Epithelial cell of esophagus (primary cell): ENCODE results near the gene ELMO3.

ENCODE experiments used
- DNase-seq: peaks from one replicate; pipeline ENCODE4 v3.0.0; 2010; ENCODE audit warnings: low read depth
- H3K4me3 ChIP-seq: 2 replicates; pipeline ENCODE4 v1.5.1; 2011; ENCODE audit warnings: mild to moderate bottlenecking, low read length, control low read depth
- TF ChIP-seq, protein P1 (sequence below): IDR thresholded peaks from 2 replicates; pipeline ENCODE4 v1.5.1; 2011; ENCODE audit warnings: low read depth, mild to moderate bottlenecking, low read length, control low read depth, inconsistent platforms; ENCODE audit not compliant: insufficient read depth; ENCODE audit errors: missing control alignments

ELMO3 gene

DNA sequence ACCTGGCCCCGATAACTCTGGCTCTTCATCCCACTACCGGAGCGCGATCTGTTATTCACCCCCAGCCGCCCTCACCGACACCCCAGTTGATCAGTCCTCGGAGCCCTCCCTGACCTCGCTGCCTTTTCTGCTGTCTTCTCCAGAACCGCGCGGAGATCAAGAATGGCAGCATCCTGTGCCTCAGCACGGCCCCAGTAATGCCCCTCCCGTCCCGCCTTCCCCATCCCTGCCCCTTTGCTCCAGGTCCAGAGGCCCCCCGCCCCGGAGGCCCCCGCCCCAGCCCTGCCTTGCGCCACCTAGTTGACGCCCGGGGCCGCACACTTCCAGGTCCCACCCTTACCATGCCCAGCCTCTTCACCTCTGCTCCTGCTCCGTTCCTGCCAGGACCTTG is 872 bp downstream of the ELMO3 start:
- TF ChIP-seq, protein P1, sequence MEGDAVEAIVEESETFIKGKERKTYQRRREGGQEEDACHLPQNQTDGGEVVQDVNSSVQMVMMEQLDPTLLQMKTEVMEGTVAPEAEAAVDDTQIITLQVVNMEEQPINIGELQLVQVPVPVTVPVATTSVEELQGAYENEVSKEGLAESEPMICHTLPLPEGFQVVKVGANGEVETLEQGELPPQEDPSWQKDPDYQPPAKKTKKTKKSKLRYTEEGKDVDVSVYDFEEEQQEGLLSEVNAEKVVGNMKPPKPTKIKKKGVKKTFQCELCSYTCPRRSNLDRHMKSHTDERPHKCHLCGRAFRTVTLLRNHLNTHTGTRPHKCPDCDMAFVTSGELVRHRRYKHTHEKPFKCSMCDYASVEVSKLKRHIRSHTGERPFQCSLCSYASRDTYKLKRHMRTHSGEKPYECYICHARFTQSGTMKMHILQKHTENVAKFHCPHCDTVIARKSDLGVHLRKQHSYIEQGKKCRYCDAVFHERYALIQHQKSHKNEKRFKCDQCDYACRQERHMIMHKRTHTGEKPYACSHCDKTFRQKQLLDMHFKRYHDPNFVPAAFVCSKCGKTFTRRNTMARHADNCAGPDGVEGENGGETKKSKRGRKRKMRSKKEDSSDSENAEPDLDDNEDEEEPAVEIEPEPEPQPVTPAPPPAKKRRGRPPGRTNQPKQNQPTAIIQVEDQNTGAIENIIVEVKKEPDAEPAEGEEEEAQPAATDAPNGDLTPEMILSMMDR: peak; percentile 26
- no peak for DNase-seq
- peak overlapping the region; percentile 87 for H3K4me3 ChIP-seq

DNA sequence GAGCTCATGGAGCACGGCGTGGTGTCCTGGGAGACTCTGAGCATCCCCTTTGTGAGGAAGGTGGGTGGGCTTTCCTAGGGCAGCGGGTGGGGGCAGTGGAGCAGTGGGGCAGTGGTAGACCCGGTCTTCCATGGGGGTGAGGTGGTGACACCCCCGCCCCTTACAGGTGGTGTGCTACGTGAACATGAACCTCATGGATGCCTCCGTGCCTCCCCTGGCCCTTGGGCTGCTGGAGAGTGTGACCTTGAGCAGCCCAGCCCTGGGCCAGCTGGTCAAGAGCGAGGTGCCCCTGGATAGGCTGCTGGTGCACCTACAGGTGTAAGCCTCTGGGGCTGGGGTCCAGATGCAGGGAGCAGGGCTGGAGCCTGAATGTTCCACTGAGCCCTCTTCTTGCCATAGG is 1.6 kb downstream of the ELMO3 start:
- TF ChIP-seq, protein P1: no peak
- H3K4me3 ChIP-seq: peak overlapping the region; percentile 87
- DNase-seq: no peak

DNA sequence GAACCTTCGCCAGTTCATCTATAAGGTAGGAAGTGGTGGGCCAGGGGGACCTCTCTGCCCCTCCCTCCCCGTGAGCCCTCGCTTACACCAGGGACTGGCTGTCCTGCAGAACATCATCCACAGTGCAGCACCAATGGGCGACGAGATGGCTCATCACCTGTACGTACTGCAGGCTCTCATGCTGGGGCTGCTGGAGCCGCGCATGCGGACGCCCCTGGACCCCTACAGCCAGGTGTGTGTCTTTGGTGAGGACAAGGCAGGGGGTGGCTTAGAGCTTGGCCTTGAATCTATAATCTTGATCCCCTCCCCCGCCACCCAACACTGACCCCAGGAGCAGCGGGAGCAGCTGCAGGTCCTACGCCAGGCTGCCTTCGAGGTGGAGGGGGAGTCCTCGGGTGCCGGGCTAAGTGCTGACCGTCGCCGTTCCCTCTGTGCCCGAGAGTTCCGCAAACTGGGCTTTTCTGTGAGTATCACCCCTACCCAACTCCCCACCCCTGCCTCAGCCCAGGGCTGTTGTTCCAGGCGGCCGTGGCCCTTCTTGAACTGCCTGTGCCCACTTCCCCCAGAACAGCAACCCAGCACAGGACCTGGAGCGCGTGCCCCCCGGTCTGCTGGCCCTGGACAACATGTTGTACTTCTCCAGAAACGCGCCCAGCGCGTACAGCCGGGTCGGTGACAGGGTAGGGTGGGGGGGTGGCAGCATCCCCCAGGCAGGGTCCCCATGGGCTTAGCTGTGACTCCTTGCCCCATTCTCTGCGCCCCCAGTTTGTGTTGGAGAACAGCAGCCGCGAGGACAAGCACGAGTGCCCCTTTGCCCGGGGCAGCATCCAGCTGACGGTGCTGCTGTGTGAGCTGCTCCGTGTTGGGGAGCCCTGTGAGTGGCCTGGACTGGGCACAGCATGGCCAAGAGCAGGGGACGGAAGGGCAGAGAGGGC is 2.7 kb downstream of the ELMO3 start:
- H3K4me3 ChIP-seq: no peak overlapping the region
- TF ChIP-seq, protein P1: no peak

DNA sequence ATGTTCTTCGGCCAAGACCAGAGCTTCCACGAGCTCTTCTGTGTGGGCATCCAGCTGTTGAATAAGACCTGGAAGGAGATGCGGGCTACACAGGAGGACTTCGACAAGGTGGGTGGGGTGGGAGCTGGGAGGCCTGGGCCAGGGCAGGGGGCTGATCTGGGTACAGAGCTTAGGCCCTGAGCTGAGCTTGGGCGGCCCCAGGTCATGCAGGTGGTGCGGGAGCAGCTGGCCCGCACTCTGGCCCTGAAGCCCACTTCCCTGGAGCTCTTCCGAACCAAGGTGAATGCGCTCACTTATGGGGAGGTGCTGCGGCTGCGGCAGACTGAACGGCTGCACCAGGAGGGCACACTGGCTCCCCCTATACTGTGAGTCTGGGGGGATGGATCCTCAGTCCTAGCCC is 3.5 kb downstream of the ELMO3 start:
- no peak for DNase-seq
- no peak overlapping the region for H3K4me3 ChIP-seq
- TF ChIP-seq, protein P1: no peak

More for the DNA sequence above, 2.7 kb downstream of the ELMO3 start:
- DNase-seq: no peak

DNA sequence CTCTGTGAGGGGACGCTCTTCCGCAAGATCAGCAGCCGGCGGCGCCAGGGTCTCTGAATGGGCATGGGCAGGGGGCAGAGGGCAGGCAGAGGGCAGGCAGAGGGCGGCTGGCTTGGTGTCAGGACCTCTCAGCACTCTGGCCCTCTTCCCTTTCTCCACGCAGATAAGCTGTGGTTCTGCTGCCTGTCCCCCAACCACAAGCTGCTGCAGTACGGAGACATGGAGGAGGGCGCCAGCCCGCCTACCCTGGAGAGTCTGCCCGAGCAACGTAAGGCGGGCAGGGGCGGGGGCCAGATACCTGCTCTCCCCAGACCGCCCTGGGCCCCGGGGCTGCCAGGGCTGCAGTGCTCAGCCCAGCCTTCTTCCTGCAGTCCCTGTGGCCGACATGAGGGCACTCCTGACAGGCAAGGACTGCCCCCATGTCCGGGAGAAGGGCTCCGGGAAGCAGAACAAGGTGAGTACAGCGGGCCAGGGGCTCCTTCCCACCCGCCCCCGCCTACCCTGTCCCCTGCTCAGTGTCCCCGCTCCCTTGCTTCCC is 4.1 kb downstream of the ELMO3 start:
- TF ChIP-seq, protein P1: no peak
- no peak overlapping the region for H3K4me3 ChIP-seq
- no peak for DNase-seq

DNA sequence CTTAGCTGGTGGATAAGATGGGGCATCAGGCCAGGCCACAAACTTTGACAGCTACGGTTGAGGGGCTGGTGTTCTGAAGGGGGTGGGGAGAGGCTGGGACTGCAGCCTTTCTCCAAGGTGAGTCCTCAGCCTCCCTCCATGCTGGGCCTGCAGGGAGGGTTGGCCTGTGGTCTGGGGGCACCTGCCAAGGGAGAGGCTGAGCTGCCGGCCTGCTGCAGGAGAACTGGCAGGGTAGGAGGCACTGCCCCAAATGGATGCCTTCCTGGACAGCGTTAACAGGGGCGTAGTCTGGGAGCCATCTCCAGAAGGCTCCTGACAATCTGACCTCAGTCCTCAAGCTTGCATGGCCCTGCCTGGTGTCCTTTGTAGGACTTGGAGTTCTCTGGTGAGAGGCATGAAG is 5.1 kb downstream of the ELMO3 start:
- DNase-seq: no peak
- H3K4me3 ChIP-seq: no peak overlapping the region
- TF ChIP-seq, protein P1: no peak
